GM18951 (cell line): ENCODE measurements around the gene USF2.
A peak's percentile ranks its signal among the peaks of the same experiment; 100 is the strongest.

Experiments
- POLR2A ChIP-seq: IDR thresholded peaks from 4 replicates; pipeline ENCODE4 v1.6.1; 2011; ENCODE audit warnings: mild to moderate bottlenecking; ENCODE audit not compliant: insufficient read length, insufficient read depth; ENCODE audit errors: extremely low read depth
- in situ Hi-C: fragments of 300-500 bp; cut with MboI; formaldehyde crosslinking; loops from one replicate; pipeline ENCODE4 v1.12.0; 2022; ENCODE audit warnings: low sequenced_read_pairs, mixed read lengths, inconsistent platforms; ENCODE audit not compliant: unreplicated experiment

Gene USF2

GRCh38 chr19:35264268-35265125 is 4.3 kb upstream of the USF2 start:
- peak; percentile 0 for TF ChIP-seq POLR2A
- in situ Hi-C loops: no loop called here

DNA sequence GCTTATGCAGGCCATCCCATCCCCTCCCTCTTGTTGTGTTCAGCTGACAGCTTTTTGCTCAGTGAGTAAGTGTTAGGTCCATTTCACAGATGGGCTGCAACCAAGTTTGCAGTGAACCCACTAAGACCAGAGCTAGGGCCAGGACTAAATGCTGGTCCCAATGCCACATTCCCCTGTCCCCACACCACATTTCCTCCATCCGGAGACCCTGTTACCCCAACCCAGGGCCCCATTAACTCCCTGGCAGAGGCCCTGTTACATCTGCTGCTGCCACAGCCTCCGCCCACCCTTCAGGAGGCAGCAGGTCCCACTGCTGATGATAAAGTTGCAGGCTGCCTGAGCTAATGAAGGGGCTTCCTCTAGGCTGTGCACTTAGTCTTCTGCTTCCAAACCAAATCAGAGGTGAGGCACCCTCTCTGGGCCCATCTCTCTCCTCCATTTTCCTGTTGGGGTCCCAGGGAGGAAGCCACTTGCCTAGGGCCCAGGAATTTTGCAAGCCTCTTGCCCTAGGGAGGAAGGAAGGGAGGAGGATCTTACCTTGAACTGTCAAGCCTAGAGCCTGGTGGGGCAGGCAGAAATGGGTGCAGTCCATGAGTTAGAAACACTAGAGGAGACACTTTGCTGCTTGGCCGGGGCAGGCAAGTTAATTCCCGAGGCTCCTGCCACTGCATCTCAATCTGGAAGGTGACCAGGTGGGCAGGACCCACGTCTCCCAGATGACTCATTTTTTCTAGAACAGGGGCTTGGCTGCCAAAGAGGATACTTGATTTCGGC is 3.4 kb upstream of the USF2 start:
- no peak for TF ChIP-seq POLR2A
- in situ Hi-C loops: no loop called here

DNA sequence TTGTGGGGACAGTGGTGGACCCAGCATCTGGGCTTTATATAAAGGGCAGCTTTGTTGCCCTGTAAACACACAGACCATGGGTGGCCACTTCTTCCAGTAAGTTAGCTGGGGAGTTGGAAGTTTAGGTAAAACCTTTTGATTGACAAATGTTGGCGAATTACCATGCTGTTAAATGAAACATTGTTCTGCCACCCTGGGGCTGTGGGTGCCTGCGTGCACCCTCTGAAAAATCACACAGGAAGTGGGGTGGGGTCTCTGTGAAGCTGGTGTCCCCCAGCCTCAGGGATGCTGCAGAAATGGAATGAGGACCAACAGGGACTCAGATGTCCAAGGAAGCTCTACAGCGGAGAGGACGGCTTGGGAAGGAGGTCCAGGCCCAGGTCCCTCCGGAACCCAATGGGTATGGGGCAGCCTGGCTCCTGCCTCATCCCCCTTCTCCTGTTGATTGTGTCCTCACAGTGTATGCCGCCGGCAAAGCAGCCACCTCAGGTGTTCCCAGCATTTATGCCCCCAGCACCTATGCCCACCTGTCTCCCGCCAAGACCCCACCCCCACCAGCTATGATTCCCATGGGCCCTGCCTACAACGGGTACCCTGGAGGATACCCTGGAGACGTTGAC is 2.8 kb upstream of the USF2 start:
- in situ Hi-C loops: no loop called here
- TF ChIP-seq POLR2A: no peak

DNA sequence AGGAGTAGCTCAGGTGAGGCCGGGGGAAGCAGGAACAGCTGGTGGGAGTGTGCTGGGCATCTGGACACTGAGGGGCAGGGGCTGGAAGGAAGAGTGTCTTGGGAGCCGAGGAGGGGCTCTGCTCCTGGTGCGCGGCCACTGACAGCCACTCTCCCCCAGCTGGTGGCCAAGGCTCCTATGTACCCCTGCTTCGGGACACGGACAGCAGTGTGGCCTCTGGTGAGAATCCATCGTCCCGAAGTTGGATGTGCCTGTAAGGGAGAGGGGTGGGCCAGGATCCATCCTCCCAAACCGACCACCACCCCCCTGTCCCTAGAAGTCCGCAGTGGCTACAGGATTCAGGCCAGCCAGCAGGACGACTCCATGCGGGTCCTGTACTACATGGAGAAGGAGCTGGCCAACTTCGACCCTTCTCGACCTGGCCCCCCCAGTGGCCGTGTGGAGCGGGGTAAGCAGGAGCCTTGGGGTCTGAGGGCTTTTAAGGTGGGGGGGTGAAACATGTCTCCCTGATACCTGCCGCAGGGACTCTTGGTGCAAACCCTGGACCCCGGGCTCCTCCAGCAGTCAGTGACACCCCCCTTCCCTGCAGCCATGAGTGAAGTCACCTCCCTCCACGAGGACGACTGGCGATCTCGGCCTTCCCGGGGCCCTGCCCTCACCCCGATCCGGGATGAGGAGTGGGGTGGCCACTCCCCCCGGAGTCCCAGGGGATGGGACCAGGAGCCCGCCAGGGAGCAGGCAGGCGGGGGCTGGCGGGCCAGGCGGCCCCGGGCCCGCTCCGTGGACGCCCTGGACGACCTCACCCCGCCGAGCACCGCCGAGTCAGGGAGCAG is 2.0 kb upstream of the USF2 start:
- in situ Hi-C loops: no loop called here
- TF ChIP-seq POLR2A: no peak

DNA sequence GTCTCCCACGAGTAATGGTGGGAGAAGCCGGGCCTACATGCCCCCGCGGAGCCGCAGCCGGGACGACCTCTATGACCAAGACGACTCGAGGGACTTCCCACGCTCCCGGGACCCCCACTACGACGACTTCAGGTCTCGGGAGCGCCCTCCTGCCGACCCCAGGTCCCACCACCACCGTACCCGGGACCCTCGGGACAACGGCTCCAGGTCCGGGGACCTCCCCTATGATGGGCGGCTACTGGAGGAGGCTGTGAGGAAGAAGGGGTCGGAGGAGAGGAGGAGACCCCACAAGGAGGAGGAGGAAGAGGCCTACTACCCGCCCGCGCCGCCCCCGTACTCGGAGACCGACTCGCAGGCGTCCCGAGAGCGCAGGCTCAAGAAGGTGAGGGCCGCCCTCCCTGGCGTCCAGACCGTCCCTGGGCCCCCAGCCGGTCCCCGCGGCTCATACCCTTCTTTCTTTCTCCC is 1.4 kb upstream of the USF2 start:
- TF ChIP-seq POLR2A: no peak
- in situ Hi-C loops: no loop called here

DNA sequence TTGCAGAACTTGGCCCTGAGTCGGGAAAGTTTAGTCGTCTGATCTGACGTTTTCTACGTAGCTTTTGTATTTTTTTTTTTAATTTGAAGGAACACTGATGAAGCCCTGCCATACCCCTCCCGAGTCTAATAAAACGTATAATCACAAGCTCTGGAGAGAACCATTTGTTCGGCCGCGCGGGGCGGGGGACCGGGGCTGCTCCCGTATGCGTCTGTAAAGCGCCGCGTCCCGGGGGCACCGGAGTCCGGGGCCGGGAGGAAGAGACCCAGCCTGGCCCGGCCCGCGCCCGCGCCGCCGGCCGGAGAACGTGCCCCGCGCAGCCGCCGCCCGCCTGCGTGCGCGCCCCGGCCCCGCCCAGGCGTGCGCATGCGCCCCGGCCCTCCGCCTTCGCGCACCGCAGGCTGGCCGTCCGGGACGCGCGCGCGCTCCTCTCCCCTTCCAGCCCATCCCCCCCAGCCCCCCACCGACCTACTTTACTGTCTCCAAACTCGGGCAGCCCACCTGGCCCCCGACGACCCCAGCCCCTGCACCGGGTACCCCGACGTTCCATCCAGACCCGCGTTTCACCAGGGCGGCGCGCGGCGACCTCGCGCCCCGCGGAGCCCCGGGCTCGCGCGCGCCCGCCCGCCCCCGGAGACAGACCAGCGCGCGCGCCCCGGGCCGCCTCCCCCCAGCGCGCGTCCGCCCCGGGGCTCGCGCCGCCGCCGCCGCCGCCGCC is 785 bp upstream of the USF2 start:
- in situ Hi-C loops: no loop called here
- peak; percentile 87 for TF ChIP-seq POLR2A

DNA sequence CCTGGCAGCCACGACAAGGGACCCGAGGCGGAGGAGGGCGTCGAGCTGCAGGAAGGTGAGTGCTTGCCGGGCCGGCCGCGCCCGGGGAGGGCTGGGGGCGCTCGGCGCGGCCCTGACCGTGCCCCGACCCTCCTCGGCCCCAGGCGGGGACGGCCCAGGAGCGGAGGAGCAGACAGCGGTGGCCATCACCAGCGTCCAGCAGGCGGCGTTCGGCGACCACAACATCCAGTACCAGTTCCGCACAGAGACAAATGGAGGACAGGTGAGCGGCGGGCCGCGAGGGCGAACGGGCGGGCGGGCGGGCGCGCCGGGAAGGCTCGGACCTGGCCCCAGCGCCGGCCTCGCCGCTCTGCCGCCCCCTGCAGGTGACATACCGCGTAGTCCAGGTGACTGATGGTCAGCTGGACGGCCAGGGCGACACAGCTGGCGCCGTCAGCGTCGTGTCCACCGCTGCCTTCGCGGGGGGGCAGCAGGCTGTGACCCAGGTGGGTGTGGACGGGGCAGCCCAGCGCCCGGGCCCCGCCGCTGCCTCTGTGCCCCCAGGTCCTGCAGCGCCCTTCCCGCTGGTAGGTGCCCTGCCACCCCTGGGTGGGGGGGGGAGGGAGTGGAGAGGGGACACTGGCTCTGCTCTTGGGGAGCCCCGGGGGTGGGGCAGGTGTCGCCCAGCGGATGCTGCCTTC is 816 bp downstream of the USF2 start:
- in situ Hi-C loops: no loop called here
- peak; percentile 45 for TF ChIP-seq POLR2A

GRCh38 chr19:35270381-35270811 is 1.6 kb downstream of the USF2 start:
- in situ Hi-C loops: no loop called here

DNA sequence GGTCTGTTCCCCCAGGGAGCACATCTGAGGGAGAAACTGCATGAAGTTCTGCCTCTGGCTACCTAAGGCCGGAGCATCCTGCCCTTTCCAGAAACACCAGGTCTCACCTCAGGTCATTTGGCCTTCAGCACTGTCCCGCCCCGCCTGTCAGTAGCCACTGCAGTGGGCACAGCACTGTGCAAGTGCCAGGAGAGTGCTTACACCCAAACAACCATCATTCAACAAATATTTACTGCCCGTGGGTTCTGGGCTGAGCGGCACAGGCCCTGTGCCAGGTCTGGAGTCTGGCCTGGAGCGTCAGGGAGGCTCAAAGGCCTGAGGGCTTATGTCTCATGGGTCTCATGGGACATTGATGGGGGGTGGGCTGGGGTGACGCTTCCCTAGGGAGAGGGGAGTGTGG is 2.8 kb downstream of the USF2 start:
- TF ChIP-seq POLR2A: no peak
- in situ Hi-C loops: no loop called here

More at GRCh38 chr19:35270381-35270811, 1.6 kb downstream of the USF2 start:
- peak; percentile 0 for TF ChIP-seq POLR2A

DNA sequence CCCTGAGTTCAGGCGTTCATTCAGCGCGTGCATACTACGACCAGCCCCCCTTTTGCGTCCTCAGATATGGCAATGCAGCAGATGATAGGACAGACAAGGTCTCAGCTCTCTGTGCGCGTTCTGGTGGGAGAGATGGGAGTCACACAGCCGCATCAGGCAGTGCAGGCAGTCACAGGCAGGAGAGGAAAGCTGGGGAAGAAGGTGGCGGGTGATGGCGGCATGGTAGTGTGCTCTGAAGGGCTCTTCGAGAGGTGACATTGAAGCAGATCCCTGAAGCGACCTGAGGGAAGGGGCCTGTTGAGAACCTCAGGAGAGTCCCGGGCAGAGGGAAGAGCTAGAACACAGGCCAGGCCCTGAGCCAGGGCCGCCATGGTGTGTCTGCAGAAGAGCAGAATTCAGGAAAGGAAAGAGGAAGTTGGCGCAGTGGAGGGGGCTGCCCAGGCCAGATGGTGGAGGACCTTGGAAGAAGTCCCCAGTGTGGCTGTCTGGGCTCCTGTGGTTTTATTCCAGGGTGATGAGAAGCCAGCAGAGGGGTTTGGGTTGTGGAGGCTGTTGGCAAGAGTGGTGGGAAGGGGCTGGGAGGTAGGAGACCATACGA is 3.5 kb downstream of the USF2 start:
- no peak for TF ChIP-seq POLR2A
- in situ Hi-C loops: no loop called here

- no peak for TF ChIP-seq POLR2A
- in situ Hi-C loops: no loop called here
Measured at GRCh38 chr19:35272954-35273649, 4.3 kb downstream of the USF2 start.
